CD4-positive, alpha-beta T cell treated with Interleukin-6 at 100 ng/mL for 8 hours (primary cell): Measurements from ENCODE around the gene ZNF536.
"Not testable (repeated sequence)": the region's sequence is repeated elsewhere in the genome, so short reads cannot be mapped to it uniquely, and the experiment has no call there.

Experiments
- DNase-seq: peaks from one replicate; pipeline ENCODE4 v3.0.0-alpha.2; 2020; ENCODE audit warnings: mixed read lengths, low spot score

ZNF536 gene

DNA sequence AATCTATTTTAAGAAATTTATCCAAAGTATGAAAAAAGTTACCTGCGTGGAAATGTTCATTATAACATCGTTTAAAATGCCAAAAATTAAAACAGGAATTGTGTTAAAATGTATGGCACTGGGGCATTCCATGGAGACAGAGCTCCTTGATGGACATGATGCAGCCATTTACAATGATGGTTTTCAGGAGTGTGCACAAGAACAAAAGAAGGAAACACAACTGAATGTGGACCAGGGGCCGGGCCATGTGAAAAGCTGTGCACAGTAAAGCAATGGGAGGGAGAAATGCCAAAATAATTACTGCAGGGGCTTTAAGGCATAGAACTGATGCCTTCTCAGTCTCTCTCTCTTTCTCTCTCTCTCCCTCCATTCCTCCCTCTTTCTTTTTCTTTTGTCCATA is 115.0 kb downstream of the ZNF536 start:
- DNase-seq = no peak

DNA sequence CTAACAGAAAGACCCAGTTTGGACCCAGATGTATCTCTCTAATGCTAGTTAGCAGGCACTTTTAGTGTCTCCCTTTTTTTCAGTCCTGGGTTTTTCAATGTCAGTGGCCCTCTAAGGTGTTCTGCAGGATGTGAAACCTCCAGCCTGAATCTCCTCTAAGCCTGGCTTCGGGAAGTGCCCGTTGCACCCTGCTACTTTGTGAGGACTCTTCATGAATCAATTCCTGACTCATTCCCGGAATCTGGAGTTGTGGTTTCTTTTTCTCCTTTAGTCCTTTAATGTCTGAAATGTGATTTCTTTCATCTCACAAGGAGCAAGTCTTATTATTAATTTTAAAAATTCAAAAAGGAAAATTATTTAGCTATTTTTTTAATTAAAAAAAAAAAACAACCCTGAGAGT is 116.0 kb downstream of the ZNF536 start:
- DNase-seq = no peak

DNA sequence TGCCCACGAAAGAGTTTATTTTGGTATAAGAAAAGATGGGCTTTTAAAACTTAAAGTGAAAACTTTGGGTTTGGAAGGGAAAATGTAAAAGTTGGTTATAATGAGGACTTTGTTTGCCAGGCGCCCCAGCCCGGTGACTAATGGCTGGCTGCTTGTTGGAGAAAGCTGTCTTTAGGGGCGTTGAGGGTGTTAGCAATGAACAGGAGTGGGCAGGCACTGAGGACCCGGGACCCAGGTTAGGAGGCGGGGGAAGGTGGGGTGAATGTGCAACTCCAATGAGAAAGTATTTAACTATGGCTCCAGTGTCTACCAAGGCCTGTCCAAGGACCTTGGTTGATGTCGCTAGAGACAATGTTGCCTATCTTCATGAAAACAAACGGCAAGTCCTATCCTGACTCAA is 118.6 kb downstream of the ZNF536 start:
- DNase-seq = no peak

DNA sequence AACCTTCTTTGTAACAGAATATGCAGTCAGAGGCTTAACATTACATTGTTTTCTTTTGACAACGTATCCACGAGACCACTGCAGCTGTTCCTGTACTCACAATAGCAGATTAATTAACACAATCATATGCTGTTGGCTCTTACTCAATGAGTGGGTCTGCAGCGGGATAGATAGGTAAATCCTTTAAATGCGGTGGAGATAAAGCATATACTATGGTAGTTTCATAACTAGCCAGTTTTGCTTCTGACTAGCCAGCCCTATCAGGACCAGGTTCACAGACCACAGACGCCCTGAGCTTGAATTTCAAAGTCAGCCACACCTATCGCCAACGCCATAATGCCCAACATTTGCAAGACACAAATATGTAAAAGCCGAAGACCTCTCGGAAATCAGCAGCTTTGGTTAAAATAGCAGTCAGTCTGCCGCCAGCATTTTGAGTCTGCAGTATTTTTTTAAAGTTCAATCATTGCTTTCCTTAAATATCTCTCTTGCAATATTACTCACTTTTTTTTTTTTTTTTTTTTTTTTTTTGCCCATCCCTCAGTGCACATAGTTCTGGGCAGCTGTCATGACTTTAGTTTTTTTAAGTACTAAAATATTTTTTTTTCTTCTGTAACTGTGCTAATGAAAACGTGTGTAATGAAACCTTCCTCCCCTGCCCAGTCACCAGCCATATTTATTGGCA is 120.5 kb downstream of the ZNF536 start:
- DNase-seq = no peak

DNA sequence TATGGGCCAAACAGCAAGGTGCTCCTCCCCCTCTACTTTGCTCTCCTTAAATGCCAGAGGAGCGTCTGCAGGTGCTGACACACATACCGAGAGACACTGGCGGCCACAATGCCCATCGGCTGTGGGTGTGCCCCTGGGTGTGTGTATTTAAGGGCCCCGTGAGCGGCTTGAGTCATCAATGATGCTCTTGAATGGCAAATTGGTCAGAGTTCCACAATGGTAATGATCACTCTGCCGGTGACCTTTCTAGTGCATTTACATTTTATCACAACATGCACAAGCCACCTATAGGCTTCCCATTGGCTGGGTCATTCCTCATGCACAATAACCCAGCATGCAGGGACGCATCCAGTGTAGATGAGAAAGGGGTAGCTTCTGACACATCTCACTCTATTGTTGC is 124.8 kb downstream of the ZNF536 start:
- no peak for DNase-seq

DNA sequence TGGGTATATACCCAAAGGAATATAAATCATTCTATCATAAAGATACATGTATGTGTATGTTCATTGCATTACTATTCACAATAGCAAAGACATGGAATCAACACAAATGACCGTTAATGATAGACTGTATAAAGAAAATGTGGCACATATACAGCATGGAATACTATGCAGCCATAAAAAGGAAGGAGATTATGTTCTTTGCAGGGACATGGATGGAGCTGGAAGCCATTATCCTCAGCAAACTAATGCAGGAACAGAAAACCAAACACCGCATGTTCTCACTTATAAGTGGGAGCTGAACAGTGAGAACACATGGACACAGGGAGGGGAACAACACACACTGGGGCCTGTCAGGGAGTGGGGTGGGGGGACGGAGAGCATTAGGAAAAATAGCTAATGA is 125.9 kb downstream of the ZNF536 start:
- DNase-seq = not testable (repeated sequence)

DNA sequence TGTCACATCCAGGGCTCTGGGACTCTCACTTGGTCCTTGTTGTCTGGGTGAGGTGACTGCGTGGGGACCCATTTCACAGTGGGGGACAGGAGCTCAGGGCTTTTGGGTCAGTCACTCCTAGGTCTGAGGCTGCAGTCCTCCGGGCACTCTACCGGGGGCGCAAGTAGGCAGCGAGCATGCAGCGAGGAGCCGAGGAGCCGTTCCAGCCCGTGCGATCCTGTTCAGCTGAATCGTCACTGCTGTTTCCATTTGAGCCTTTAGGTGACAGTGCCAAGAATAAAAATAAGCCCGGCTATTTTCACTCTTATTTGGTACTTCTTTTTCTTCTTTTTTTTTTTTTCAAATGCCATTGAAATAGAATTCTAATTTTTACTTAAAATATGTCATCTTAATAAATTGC is 126.5 kb downstream of the ZNF536 start:
- no peak for DNase-seq

DNA sequence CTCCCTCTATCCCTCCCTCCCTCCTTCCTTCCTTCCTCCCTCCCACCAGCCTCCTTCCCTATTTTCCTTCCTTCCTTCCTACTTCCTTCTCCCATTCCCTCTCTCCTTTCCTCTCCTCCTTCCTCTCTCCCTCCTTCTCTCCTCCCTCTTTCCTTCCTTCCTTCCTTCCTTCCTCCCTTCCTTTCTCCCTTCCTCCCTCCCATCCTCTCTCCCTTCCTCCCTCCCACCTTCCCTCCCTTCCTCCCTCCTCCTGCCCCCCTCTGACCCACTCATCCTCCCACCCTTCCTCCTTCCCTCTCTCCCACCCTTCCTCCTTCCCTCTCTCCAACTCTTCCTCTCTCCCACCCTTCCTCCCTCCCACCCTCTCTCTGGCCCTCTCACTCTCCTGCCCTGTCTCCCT is 132.1 kb downstream of the ZNF536 start:
- no peak for DNase-seq

DNA sequence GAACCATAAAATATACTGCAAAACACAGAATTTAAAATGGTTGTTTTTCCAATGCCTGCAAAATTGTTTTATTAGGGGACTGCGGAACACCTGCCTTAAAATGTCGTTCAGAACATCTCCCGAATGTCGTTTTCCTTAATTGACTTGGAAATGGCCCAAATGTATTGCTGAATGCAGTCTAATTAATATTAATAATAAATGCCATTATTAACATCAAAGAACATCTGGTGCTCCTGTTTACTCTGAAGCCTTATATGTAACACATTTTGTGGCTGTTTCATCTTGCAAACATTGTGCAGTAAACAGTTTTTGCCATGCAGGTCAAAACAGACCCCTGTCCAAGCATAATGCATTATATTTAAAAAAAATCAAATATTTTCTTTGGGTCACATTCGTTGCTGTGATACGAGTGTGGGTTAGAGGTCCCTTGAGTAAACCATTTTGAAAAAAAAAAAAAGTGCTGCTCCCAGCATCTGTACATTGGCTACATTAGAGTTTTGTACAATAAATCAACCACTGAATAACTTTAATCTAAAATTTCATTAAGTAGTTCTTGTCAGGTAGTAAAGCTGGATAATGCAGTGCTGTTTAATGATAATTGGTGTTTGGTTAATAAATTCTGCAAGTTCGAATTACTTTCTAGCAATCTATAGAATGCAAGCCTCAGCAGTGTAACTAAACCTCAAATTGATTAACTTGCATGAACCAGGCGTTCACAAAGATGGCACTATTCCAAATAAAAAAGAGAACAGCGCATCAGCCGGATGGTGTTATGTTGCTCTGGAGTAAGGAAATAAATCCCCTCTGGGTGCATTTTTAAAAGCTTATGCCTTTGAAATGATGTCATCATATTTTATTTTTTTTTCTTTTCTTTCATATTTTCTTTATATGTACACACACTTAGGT is 140.2 kb downstream of the ZNF536 start:
- DNase-seq = no peak

DNA sequence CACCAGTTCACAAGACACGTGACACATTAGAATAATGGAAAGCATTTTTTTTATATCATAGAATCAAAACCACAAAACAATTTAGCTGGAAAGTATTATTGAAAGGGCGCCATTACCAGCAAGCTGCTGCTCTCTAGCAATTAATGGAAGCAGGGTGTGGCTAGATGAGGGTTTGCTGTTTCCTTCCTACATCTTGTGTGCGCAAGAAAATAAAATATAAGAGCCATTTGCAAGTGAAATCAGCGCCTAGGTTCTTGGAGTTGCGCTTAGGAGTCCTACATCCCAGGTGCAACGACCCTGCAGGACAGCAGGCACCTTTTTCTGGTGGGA is 140.9 kb downstream of the ZNF536 start:
- DNase-seq = no peak

DNA sequence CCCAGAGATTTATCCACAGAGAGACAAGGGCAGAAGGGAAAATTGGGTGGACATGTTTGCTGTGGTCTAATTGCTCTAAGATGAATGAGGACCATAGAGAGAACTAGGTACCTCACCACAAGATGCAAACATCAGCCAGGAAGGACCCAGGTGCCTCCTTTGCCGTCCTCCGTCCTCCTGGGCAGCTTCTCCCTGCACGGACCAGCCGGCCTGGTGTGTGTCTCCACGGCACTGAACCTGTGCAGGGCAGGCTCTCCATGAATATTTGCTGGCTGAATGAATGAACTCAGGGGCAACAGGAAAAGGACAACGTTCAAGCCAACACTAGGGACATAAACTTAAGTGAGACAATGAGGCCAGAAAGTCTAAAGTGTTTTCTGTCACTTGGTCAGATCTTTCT is 143.9 kb downstream of the ZNF536 start:
- no peak for DNase-seq

DNA sequence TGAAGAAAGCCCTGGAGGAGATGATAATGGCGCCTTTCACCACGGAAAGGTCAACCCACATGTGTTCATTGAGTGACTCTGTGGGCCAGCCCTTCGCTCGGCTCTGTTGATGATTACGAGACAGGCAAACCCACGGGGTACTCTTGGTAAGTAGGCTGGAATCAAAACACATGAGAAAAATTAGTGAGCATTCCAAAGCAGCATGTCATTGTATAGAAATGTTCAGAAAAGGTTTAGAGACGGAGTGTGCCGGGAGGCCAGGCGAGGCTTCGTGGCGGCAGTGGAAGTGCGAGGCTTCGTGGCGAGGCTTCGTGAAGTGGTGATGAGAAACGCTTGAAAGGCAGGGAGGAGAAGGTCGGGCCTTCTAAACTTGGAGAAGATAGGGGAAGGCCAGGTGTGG is 144.3 kb downstream of the ZNF536 start:
- DNase-seq = no peak

DNA sequence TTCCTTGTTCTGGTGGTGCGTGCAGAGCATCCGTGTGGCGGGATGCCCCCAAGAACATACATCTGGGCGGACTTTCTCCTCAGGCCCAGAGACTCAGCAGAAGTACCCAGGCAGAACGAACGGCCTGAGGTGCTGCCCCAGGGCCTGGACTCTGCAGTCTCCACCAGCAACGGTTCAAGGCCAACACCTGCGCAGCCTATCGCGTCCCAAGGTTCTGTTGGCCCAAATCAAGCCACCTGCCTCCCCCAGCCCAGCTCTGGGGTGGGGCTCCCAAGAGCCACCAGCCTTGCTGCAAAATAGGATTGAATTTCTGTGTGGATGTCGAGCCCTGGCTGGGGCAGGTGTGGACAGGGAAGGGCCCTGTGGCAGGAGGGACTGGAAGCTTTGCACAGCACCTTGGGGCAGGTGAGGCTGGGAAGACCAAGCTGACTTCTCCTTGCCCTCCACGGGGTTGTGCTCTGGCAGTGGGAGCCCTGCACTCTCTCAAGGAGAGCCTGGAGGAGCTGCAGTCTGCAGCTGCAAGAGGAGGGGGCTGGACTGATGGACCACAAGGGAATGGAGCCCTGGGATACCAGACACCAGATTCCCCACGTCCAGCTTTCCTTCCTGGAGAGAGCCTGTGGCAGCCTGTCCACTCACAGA is 146.9 kb downstream of the ZNF536 start:
- no peak for DNase-seq

DNA sequence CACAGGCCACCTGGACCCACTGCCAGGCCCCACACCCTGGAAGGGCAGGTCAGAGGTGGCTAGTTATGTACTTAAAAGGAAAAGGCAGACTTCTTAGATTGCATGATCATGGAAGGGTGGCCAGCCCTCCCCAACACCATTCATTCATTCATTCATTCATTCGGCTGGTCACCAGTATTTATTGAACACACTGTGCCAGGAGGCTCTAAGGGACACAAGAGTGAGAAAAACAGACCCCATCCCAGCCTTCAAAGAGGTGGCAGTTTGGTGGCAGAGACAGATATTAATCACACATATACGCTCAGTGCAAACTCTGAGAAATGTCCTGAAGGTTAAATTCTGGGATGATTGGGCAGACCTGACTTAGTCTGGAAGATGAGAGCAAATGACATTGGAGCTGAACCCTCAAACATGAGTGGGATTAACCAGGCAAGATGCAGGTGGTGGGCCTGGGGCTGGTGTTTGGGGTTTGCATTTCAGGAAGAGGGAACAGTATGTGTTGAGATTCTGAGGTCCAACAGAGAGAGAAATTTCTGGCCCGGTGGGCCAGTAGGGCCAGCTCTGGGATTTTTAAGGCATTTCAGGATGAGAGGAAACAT is 147.5 kb downstream of the ZNF536 start:
- no peak for DNase-seq

DNA sequence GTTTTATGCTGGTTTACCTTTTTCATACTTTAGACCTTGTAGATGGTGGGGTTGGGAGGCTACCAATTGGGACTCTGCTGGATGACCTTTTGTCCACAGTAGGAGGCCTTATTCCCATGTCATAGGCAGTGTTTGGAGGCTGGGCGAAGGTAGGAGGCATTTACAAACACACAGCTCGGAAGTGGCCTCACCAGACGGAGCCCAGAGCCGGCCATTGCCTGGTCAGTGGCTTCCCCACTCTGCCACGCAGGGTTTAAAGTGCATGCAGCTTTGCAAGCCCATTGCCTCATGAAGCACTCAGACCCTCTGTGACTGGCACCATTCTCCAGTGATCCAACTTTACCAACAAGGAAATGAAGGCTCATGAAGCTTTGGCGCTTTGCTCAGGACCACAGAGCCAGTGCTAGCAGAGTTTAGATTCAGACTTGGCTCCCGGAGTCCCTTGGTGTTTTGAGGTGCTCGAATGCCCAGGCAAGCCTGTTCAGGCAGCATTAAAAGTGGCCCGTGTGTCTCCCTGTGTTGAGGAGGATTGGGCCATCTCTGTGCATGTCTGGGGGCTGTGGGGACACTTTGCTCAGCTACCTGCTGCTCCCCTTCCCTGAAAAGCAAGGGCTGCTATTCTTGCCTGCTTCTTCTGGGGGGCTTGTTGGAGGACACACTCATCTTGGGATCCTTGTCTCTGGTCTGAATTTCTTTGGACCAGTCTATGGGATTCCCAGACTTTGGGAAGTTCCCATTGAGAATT is 148.7 kb downstream of the ZNF536 start:
- no peak for DNase-seq

DNA sequence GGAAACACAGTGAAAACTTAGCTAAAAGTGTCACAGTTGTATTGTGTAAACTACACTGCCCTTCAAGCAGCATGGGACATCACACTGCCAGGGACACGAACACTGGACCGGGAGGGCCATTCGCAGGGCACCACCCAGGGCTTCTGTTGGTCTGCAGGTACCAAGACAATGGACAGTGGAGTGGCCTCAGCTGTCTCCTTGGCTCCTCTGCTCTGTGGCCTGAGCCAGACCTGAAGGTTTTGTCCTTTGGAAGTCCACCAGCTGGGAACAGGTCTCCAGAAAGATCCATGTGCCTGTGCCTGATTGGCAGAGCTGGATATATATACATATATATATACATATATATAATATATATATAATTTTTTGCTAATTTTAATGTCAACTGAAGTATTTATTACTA is 149.8 kb downstream of the ZNF536 start:
- no peak for DNase-seq

DNA sequence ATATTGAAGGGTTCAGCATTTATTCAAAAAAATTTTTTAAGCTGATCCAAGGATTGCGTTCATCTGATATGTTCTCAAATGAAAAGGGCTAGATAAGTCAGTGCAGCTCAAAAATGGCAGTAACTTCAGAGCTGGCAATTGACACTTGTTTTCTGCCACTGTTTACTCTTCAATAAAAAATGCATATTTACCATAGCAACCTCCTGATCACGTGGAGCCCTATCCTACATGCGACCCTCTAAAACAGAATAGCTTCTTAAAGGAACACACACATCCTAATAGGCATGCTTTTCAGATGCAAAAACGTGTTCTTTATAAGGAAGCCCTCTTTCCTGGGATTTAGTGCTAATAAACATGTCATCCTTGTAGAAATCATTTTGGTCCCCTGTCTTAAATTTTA is 150.2 kb downstream of the ZNF536 start:
- no peak for DNase-seq

DNA sequence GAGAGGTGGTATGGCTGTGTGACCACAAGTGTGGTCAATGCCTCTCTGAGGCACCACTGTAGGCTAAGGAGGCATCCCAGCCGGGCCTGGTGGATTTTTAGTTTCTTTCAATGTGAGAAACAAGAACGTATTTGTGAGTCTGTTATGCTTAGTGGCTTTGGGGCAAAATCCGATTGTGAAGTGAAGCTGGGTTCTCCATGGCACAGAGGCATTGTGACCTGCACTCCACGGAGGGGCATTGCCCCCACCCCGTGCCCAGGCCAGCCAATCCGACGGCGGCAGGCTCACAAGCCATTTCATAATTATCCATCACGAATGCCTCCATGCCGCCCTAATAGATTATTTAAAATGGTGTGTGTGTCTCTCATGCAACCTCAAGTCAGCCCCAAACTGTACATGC is 151.6 kb downstream of the ZNF536 start:
- no peak for DNase-seq

DNA sequence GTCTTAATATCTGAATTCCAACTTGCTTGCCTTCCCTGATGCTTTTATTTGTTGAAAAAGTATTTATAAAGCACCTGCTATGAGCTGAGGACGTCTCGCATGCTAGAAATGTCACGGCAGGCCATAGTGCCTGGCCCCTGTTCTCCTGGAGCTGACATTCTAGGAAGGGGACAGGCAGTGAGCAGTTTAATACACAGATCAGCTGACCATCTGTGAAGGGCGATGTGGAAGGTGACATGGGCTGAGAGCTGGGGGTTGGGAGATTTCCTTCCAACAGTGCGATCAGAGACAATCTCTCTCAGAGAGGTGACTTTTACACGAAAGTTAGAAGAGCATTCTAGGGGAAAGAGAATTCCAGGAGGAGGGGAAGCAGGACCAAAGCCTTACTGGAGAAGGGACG is 153.2 kb downstream of the ZNF536 start:
- DNase-seq = no peak

DNA sequence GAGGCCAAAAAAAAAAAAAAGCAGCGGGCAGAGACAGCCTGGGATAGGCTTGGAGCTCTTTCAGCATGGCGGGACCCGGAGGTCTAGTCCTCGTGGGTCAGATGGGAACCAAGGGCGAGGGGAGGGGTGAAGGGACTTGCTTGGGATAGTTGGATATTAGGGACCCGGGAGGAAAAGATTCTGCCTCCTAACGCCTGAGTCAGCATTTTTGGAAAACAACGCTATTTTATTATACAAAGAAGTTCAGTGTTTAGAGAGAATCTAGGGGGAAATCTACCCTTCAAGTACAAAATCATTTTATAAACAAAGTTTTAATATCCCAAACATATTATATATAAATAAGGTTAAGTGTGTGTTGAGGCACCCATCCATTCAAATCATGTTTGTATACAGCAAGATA is 156.7 kb downstream of the ZNF536 start:
- no peak for DNase-seq

DNA sequence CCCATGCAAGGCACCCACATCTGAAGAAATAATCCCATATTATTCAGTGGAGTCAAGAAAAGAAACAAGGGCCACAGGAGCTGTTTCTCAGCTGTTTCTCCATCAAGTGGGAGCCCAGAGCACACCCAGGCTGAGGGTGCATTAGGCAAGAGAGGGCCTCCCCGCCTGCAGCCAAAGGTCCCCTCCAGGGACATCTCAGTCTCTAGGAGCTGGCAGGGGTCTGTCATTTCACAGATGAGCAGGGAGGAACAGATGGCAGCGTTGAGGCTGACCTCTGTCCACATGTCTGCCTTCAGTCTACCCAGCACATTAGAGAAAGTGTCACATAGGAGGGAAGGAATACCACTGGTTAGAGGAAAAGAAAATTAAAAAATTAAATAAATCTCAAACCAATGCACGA is 157.7 kb downstream of the ZNF536 start:
- no peak for DNase-seq

DNA sequence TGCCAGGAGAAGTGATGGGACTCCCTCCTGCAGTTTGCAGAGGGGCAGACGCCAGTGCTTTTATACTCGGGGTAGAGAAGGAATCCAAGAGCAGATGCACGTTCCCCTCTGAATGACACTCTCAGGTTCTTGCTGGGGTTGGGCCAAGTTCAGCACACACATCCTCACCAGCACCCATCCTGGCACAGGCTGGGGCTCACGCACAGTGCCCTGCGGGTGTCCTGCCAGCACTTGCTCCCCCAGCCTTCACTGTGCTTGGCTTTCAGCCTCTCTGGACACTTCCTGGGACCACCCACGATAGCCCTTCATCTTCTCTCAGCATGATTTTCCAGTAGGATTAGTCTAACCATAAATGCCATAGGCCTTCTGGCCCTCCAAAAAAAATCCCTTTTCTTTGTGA is 158.6 kb downstream of the ZNF536 start:
- DNase-seq = no peak
